ENCODE data around the gene GFI1B. TPM values are rescaled to one million over a fixed set of nuclear protein-coding genes. Genes with fewer than 3 reads are reported as not detected.

The GFI1B gene
- total and polyA plus RNA-seq, 10 of the 15 experiments (the other 5 are each of a cell fraction or from before 2014, with no cell fraction given), result 0.04 to 0.11 (median 0.05) TPM; not detected in 7

DNA sequence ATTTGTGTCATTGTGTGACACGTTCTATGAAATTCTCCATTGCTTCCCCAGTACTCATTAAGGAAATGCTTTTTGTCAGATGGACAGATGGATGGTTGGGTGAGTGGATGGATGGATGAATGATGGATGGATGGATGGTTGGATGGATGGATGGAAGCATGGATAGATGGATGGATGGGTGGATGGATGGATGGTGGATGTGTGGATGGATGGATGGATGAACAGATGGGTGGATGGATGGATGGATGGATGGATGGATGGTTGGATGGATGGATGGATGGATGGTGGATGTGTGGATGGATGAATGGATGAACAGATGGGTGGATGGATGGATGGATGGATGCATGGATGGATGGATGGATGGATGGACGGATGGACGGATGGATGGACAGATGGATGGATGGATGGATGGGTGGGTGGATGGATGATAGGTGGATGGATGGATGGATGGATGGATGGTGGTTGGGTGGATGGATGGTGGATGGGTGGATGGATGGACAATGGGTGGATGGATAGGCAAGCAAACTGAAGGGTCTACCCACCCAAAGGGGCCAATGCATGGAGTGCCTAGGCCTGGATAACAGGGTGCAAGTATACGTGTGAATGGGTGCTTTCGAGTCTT lies 28.3 kb downstream of the GFI1B start (continued):
- TF ChIP-seq REST (IDR thresholded peaks at IDR 0.05; ENCODE audit: low read depth, low read length) (no peak), IRF4 (IDR thresholded peaks at IDR 0.05; ENCODE audit: low read depth, low read length) (no peak)

GRCh38 chr9:133008406-133008805 lies 29.9 kb downstream of the GFI1B start:
- H3K4me1 ChIP-seq (ENCODE audit: control insufficient read depth, insufficient read depth, low read length), result no peaks in the 10 kb centered on the region
- ChIA-PET RAD21 (ENCODE audit: unreplicated experiment) (no interaction called here), CTCF (no interaction called here), POLR2A (no interaction called here), SMC1A (ENCODE audit: uncharacterized antibody, unreplicated experiment) (no interaction called here)
- H3K27me3 ChIP-seq (replicated peaks in 1 of 2; ENCODE audit: control insufficient read depth in 2 of 2, insufficient read depth in 2 of 2, low read length in 1 of 2), result peaks cover 0 to 2% of the 10 kb centered on the region in 2 experiments; a peak in 2 of 4 replicates
- intact Hi-C loops (cut with micrococcal nuclease; ENCODE audit: unreplicated experiment), result no loop called here
- BruUV-seq (replicated peaks), result no TSS peak
- no peaks in the 10 kb centered on the region for H4K20me1 ChIP-seq (ENCODE audit: control insufficient read depth, insufficient read depth)
- WGBS (ENCODE audit: insufficient coverage, insufficient replicate concordance, low lambda C conversion rate, missing lambda C conversion rate), result 13% methylated on average over 6 of the region's 7 CpGs
- H3K9ac ChIP-seq (ENCODE audit: control insufficient read depth, insufficient read depth, low read length), result no peak overlapping the region
- in situ Hi-C loops (cut with MboI), result no loop called here
- no peaks in the 10 kb centered on the region; the same call in 2 of the 3 replicates for H3K9me3 ChIP-seq (replicated peaks; ENCODE audit: control insufficient read depth, insufficient read depth, low read length)
- no peaks in the 10 kb centered on the region for H3K79me2 ChIP-seq (ENCODE audit: control insufficient read depth, insufficient read depth, low read length)
- H2AFZ ChIP-seq (ENCODE audit: control insufficient read depth, low read depth, low read length), result no peak overlapping the region
- FAIRE-seq, result no peak
- DNase-seq (ENCODE audit: low read depth, low spot score), result no peak
- no peaks in the 10 kb centered on the region for H3K36me3 ChIP-seq (ENCODE audit: control insufficient read depth in 2 of 2, insufficient read depth in 2 of 2, low read length in 1 of 2)
- H3K27ac ChIP-seq (ENCODE audit: control insufficient read depth, insufficient read depth), result no peak overlapping the region
- no peak for ATAC-seq
- no peak overlapping the region for H3K4me2 ChIP-seq (ENCODE audit: control insufficient read depth, insufficient read depth)
- H3K4me3 ChIP-seq, result no peak overlapping the region
- TF ChIP-seq, protein P1, sequence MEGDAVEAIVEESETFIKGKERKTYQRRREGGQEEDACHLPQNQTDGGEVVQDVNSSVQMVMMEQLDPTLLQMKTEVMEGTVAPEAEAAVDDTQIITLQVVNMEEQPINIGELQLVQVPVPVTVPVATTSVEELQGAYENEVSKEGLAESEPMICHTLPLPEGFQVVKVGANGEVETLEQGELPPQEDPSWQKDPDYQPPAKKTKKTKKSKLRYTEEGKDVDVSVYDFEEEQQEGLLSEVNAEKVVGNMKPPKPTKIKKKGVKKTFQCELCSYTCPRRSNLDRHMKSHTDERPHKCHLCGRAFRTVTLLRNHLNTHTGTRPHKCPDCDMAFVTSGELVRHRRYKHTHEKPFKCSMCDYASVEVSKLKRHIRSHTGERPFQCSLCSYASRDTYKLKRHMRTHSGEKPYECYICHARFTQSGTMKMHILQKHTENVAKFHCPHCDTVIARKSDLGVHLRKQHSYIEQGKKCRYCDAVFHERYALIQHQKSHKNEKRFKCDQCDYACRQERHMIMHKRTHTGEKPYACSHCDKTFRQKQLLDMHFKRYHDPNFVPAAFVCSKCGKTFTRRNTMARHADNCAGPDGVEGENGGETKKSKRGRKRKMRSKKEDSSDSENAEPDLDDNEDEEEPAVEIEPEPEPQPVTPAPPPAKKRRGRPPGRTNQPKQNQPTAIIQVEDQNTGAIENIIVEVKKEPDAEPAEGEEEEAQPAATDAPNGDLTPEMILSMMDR (IDR thresholded peaks at IDR 0.05 in 2 of 3, conservative IDR thresholded peaks at IDR 0.05 in 1 of 3; ENCODE audit: control insufficient read depth in 2 of 3, extremely low read depth in 1 of 3, insufficient read depth in 1 of 3, low read depth in 3 of 3, low read length in 3 of 3), result no peak
- TF ChIP-seq, protein P2, sequence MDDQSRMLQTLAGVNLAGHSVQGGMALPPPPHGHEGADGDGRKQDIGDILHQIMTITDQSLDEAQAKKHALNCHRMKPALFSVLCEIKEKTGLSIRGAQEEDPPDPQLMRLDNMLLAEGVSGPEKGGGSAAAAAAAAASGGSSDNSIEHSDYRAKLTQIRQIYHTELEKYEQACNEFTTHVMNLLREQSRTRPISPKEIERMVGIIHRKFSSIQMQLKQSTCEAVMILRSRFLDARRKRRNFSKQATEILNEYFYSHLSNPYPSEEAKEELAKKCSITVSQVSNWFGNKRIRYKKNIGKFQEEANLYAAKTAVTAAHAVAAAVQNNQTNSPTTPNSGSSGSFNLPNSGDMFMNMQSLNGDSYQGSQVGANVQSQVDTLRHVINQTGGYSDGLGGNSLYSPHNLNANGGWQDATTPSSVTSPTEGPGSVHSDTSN (IDR thresholded peaks at IDR 0.05; ENCODE audit: insufficient replicate concordance, low read depth, low read length), result no peak
- no peak for TF ChIP-seq ZNF592 (IDR thresholded peaks at IDR 0.05)
- no peak for TF ChIP-seq RAD51 (IDR thresholded peaks at IDR 0.05)

All from GM12878 (cell line).